ENCODE measurements around the gene LRP4.

The LRP4 gene

DNA sequence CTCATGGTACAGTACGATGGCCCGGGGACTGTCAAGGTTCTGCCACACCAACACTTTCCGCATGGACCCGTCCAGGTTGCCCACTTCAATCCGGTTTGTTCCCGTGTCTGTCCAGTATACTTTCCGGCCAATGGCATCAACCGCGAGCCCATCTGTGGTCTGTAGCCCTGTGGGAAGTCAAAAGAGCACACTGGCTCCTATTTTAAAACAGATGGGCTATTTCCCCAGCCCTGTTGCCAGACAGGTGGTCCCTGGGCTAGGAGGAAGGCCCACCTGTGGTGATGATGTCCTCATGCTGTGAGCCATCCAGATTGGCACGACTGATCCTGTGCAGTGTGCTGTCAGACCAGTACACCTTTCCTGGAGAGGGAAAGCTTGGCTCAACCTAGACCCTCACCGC lies 41.9 kb downstream of the LRP4 start:
- TF ChIP-seq, protein P1, sequence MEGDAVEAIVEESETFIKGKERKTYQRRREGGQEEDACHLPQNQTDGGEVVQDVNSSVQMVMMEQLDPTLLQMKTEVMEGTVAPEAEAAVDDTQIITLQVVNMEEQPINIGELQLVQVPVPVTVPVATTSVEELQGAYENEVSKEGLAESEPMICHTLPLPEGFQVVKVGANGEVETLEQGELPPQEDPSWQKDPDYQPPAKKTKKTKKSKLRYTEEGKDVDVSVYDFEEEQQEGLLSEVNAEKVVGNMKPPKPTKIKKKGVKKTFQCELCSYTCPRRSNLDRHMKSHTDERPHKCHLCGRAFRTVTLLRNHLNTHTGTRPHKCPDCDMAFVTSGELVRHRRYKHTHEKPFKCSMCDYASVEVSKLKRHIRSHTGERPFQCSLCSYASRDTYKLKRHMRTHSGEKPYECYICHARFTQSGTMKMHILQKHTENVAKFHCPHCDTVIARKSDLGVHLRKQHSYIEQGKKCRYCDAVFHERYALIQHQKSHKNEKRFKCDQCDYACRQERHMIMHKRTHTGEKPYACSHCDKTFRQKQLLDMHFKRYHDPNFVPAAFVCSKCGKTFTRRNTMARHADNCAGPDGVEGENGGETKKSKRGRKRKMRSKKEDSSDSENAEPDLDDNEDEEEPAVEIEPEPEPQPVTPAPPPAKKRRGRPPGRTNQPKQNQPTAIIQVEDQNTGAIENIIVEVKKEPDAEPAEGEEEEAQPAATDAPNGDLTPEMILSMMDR (IDR thresholded peaks at IDR 0.05; ENCODE audit: low read depth, low read length) = no peak
- H3K4me3 ChIP-seq (ENCODE audit: low read depth, low read length) = no peak overlapping the region

DNA sequence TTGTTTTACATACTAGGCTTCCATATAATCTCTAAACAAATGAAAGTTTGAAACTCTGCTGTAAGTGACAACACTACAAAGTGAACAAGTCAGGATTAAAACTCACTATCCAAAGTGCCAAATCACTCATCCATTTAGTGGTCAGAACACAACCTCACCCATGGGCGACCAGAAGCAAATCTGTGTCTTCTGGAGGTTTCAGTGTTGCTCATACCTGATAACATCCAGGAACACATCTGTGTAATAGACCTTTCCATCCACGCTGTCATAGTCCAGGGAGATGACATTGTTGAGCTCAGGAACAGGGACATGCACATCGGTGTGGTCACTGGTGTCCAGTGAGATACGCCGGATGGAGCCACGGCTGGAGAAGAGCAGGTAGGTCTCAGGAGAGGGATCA lies 43.8 kb downstream of the LRP4 start:
- no peak overlapping the region for H3K4me3 ChIP-seq (ENCODE audit: low read depth, low read length)
- TF ChIP-seq, protein P1 (IDR thresholded peaks at IDR 0.05; ENCODE audit: low read depth, low read length) = no peak

DNA sequence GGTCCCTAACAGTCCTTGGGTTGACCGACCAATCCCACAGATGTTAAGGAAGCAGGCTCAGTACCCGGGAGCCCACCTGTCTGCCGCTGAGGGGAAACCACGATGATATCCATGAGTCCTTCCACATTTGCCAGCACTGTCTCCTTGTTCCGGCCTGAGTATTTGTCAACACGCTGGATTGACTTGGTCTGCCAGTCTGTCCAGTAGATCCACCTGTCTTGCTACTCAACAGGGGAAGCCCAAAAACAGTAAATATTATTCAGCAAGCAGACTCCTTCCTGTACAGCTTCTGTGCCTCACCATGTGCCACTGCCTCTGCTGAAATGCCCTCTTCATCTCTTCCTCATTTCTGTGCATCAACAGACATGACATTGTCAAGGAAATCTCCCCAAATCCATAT lies 49.4 kb downstream of the LRP4 start:
- H3K4me3 ChIP-seq (ENCODE audit: low read depth, low read length) = no peak overlapping the region
- TF ChIP-seq, protein P1 (IDR thresholded peaks at IDR 0.05; ENCODE audit: low read depth, low read length) = no peak

DNA sequence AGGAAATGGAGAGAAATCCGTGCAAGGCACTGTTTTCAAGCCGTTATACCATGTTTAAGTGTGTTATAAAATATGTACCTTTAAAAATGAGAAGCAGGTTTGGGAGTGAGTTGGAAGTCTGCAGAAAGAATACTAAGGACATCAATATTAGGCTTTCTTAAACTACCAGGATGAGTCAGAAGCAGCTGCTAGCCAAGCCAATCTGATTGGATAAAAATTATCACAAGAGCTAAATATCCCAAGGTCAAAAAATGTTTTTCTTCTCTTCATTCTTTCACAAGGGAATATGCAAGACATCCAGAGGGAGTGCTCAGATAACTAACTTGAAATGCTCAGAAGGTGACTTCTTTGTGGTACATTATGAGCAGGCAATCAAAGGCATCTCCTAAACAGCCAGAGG lies 53.0 kb downstream of the LRP4 start:
- TF ChIP-seq, protein P1 (IDR thresholded peaks at IDR 0.05; ENCODE audit: low read depth, low read length) = no peak
- no peak overlapping the region for H3K4me3 ChIP-seq (ENCODE audit: low read depth, low read length)

DNA sequence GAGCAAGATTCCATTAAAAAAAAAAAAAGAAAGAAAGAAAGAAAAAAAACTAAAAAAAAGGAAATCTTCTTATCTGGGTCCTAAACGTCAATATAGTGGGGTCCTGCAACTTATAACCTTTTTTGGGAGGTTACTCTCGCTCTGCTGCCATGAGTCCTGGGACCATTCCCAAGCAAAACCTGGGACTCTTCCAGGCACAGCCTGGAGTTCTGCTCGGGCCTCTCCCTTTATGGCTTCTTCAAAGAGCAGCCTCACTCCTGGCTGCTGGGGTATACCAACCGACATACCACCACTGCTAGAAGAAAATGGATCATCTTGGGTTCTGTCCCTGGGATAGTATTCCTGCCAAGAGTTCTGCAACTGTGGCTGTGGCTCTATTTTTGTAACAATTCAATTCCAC lies 58.1 kb downstream of the LRP4 start:
- TF ChIP-seq, protein P1 (IDR thresholded peaks at IDR 0.05; ENCODE audit: low read depth, low read length) = no peak
- no peak overlapping the region for H3K4me3 ChIP-seq (ENCODE audit: low read depth, low read length)

- TF ChIP-seq, protein P1 (IDR thresholded peaks at IDR 0.05; ENCODE audit: low read depth, low read length) = no peak
- no peak overlapping the region for H3K4me3 ChIP-seq (ENCODE audit: low read depth, low read length)
These were observed 59.3 kb downstream of the LRP4 start for GRCh38 chr11:46858920-46859546.

DNA sequence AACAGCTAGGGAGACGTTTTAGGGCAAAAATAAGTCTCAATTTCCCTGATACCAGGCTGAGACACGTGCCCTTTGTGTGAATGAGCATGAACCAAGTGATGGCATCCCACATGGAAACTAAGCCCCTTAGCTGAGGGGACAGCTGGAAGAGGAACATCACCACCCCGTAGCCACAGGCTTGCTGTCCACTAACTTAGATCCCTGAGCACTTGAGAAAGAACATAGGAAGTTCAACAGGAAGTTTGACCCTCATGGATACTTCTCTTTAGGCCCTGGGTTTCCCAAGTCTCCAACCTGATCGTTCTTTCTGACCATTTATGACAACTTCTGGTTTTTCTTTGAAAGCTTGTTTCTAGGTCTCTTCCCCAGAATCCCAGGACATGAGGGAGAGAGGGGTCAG lies 60.7 kb downstream of the LRP4 start:
- TF ChIP-seq, protein P1 (IDR thresholded peaks at IDR 0.05; ENCODE audit: low read depth, low read length) = no peak

More for the DNA sequence above, 60.7 kb downstream of the LRP4 start:
- H3K4me3 ChIP-seq (ENCODE audit: low read depth, low read length) = no peak overlapping the region
